PC-9 (cell line): ENCODE results near the gene MPL. TPM values are rescaled to one million over a fixed set of nuclear protein-coding genes. Genes with fewer than 3 reads are reported as not detected.

Experiments used
- BruUV-seq: library from RNA; stranded (reverse); fragments of 400-500 nt; replicated peaks from 2 replicates; lab custom pipeline; 2021; lab: Mats Ljungman, UMichigan
- CTCF ChIA-PET: fragments of 300-600 bp; sonication (Branson Sonifier 250); formaldehyde crosslinking; loops from one replicate; lab custom pipeline; 2022; ENCODE audit warnings: antibody characterized with exemption; lab: Charles Lee
- POLR2A ChIA-PET: fragments of 300-600 bp; sonication (Branson Sonifier 250); formaldehyde crosslinking; loops from one replicate; lab custom pipeline; 2022; ENCODE audit warnings: antibody characterized with exemption; ENCODE audit not compliant: unreplicated experiment; lab: Charles Lee
- DNase-seq, 2 experiments: peaks; one replicate each; pipeline versions ENCODE4 v3.0.0 to v3.0.0-alpha.2; 2015 to 2022; ENCODE audit warnings: mixed read lengths in 1 of 2
- H2AFZ ChIP-seq: fragments of 200-600 bp; sonication (generic); 2 replicates; pipeline ENCODE4 v1.8.1; 2017; ENCODE audit warnings: antibody characterized with exemption
- H3F3A ChIP-seq: fragments of 200-600 bp; sonication (generic); 2 replicates; pipeline ENCODE4 v1.8.1; 2017; ENCODE audit warnings: antibody characterized with exemption, mild to moderate bottlenecking, low read depth; ENCODE audit not compliant: insufficient read depth
- H3K27ac ChIP-seq: fragments of 200-600 bp; sonication (generic); 2 replicates; pipeline ENCODE4 v1.6.1; 2016; ENCODE audit warnings: mixed run types
- H3K27me3 ChIP-seq: fragments of 200-600 bp; sonication (generic); 2 replicates; pipeline ENCODE4 v1.6.1; 2016; ENCODE audit warnings: low read depth, mixed run types; ENCODE audit not compliant: insufficient read depth
- H3K36me3 ChIP-seq: fragments of 200-600 bp; sonication (generic); 2 replicates; pipeline ENCODE4 v1.6.1; 2016; ENCODE audit warnings: low read depth, mixed run types
- H3K4me1 ChIP-seq: fragments of 200-600 bp; sonication (generic); replicated peaks from 2 replicates; pipeline ENCODE4 v1.6.1; 2016; ENCODE audit warnings: mixed run types; ENCODE audit not compliant: insufficient read depth
- H3K4me2 ChIP-seq: fragments of 200-600 bp; sonication (generic); 2 replicates; pipeline ENCODE4 v1.6.1; 2017; ENCODE audit warnings: mixed run types
- H3K4me3 ChIP-seq: fragments of 200-600 bp; sonication (generic); 2 replicates; pipeline ENCODE4 v1.6.1; 2016; ENCODE audit warnings: mixed run types
- H3K79me2 ChIP-seq: fragments of 200-600 bp; sonication (generic); 2 replicates; pipeline ENCODE4 v1.6.1; 2017; ENCODE audit warnings: low read depth, mixed run types
- H3K9me2 ChIP-seq: fragments of 200-600 bp; sonication (generic); 2 replicates; pipeline ENCODE4 v1.8.1; 2017; ENCODE audit warnings: mild to moderate bottlenecking; ENCODE audit not compliant: insufficient read depth
- H3K9me3 ChIP-seq: fragments of 200-600 bp; sonication (generic); 2 replicates; pipeline ENCODE4 v1.8.1; 2016; ENCODE audit warnings: low read depth; ENCODE audit not compliant: insufficient read depth
- H4K20me1 ChIP-seq: fragments of 200-600 bp; sonication (generic); 2 replicates; pipeline ENCODE4 v1.8.1; 2017; ENCODE audit not compliant: insufficient read depth
- EZH2 ChIP-seq: fragments of 200-600 bp; sonication (generic); IDR thresholded peaks from 2 replicates; pipeline ENCODE4 v1.8.0; 2017; ENCODE audit warnings: antibody characterized with exemption, low read depth
- intact Hi-C: fragments of 100-400 bp; cut with micrococcal nuclease; formaldehyde crosslinking; loops from one replicate; pipeline ENCODE4 v1.10.0; 2022; ENCODE audit not compliant: unreplicated experiment
- total RNA-seq: library from RNA; stranded (reverse); gene quantifications from 2 replicates; pipeline ENCODE4 v1.2.3, GENCODE V29; 2021
- TF ChIP-seq, protein P1 (sequence below): fragments of 200-600 bp; sonication (generic); conservative IDR thresholded peaks from 2 replicates; pipeline ENCODE4 v1.6.1; 2017; ENCODE audit warnings: mixed run types, antibody characterized with exemption, mild to moderate bottlenecking, moderate library complexity

The MPL gene
- total RNA-seq, 1 experiment from 2014 or later: 0.76 TPM

DNA sequence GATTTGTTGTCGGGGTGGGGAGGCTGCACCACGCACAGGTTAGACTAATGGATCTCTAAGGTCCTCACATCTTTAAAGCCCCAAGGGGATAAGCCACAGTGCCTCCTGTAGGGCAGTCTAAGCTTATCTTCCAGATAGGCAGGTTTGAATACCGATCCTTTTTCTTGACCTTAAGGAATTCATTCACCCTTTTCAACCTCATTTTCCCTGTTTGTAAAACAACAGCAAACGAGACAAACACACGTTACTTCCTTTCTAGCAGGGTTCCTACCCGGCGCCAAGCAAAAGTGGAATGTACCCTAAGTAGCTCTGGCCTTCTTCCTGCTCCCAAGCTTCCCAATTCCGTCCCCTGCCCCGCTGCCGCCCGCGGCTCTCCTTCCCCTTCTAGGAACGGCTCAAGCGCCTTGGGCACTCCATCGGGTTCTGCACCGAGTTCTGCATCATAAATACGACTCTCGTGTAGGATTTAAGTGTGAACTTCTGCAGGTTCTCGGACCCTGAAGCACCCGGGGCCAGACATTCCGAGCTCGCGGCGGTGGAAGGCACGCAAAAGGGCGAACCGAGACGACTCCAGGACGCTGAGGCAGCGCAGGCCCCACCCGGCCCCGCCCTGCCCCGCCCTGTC, 20.6 kb downstream of the MPL start:
- H3K4me2 ChIP-seq: peak overlapping the region; percentile 86
- peak overlapping the region; percentile 96 for H2AFZ ChIP-seq
- no peaks in the 10 kb centered on the region for H3K9me2 ChIP-seq
- H3F3A ChIP-seq: peaks cover 49% of the 10 kb centered on the region; the same call in 1 of the 2 replicates
- H3K9me3 ChIP-seq: no peaks in the 10 kb centered on the region
- H3K79me2 ChIP-seq: peaks cover 49% of the 10 kb centered on the region
- H4K20me1 ChIP-seq: 0 out of 2 replicates have a peak, but pooled peaks cover 3% of the 10 kb centered on the region
- POLR2A ChIA-PET: interaction anchor here (0.6 to 1.6 kb wide), 15 partner anchors 8 to 424 kb away, joined by 3 to 13 read pairs (median 5); partner anchors contain the start of genes C1orf210 and TMEM125
- intact Hi-C loops: loop anchor here (1.0 to 5.0 kb wide), 8 partner anchors 8 to 169 kb away; partner anchors contain the start of genes C1orf210, MED8 and SZT2
- TF ChIP-seq, protein P1, sequence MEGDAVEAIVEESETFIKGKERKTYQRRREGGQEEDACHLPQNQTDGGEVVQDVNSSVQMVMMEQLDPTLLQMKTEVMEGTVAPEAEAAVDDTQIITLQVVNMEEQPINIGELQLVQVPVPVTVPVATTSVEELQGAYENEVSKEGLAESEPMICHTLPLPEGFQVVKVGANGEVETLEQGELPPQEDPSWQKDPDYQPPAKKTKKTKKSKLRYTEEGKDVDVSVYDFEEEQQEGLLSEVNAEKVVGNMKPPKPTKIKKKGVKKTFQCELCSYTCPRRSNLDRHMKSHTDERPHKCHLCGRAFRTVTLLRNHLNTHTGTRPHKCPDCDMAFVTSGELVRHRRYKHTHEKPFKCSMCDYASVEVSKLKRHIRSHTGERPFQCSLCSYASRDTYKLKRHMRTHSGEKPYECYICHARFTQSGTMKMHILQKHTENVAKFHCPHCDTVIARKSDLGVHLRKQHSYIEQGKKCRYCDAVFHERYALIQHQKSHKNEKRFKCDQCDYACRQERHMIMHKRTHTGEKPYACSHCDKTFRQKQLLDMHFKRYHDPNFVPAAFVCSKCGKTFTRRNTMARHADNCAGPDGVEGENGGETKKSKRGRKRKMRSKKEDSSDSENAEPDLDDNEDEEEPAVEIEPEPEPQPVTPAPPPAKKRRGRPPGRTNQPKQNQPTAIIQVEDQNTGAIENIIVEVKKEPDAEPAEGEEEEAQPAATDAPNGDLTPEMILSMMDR: peak; percentile 64
- no peak for TF ChIP-seq EZH2
- CTCF ChIA-PET: interaction anchor here (0.6 to 1.3 kb wide), 11 partner anchors 8 to 436 kb away, joined by 3 to 10 read pairs (median 4); partner anchors contain the start of genes C1orf210 and MPL
- H3K27ac ChIP-seq: peak overlapping the region; percentile 83
- H3K4me1 ChIP-seq: peaks cover 39% of the 10 kb centered on the region
- no peaks in the 10 kb centered on the region for H3K27me3 ChIP-seq
- DNase-seq: peak; percentile 49 to 62
- BruUV-seq: TSS peak; percentile 79
- H3K4me3 ChIP-seq: peak overlapping the region; percentile 86
- H3K36me3 ChIP-seq: peaks cover 20% of the 10 kb centered on the region

- Histone ChIP-seq H3K4me1 (peaks cover 47% of the 10 kb centered on the region), H3K4me3 (peak within 1 kb of the TSS; percentile 86), H3K27ac (peak within 1 kb of the TSS; percentile 83), H3K4me2 (peak within 1 kb of the TSS; percentile 86), H3K9me2 (no peaks in the 10 kb centered on the region), H3K9me3 (no peaks in the 10 kb centered on the region), H3K36me3 (peaks cover 28% of the 10 kb centered on the region), H3F3A (peaks cover 57% of the 10 kb centered on the region), H4K20me1 (0 out of 2 replicates have a peak, but pooled peaks cover 3% of the 10 kb centered on the region), H3K27me3 (no peaks in the 10 kb centered on the region), H2AFZ (peak within 1 kb of the TSS; percentile 96), H3K79me2 (peaks cover 52% of the 10 kb centered on the region)
- BruUV-seq: TSS peak; percentile 65
- CTCF ChIA-PET: interaction anchor here (0.6 to 1.3 kb wide), 7 partner anchors 9 to 437 kb away, joined by 3 to 10 read pairs (median 3); partner anchors contain the start of gene C1orf210
- POLR2A ChIA-PET: interaction anchor here (0.6 to 1.6 kb wide), 15 partner anchors 9 to 425 kb away, joined by 3 to 13 read pairs (median 5); partner anchors contain the start of genes C1orf210 and TMEM125
- TF ChIP-seq EZH2: no peak
- TF ChIP-seq, protein P1: no peak
- intact Hi-C loops: loop anchor here (1.0 to 5.0 kb wide), 8 partner anchors 7 to 168 kb away; partner anchors contain the start of genes C1orf210, MED8 and SZT2
- peak; percentile 95 to 99 for DNase-seq
Measured at GRCh38 chr1:43358746-43359693, 21.4 kb downstream of the MPL start, which contains the start of gene CDC20. Gene CDC20, plus strand, starts transcription at chr1:43358981. Its CDS starts 235 bp downstream, at chr1:43359216.
